Suprapubic skin (tissue), 4 donors: Measurements from ENCODE around the gene CBLB.

Experiments
- CTCF ChIP-seq, 2 donors: fragments of 200-600 bp in 1 of 2; fragments of 450-650 bp in 1 of 2; sonication (generic) in 1 of 2; IDR thresholded peaks; one replicate each; pipeline ENCODE4 v1.5.1; 2016 to 2019; ENCODE audit warnings: antibody characterized with exemption in 2 of 2, mild to moderate bottlenecking in 1 of 2, moderate library complexity in 1 of 2
- EP300 ChIP-seq: sonication (generic); formaldehyde crosslinking; IDR thresholded peaks from one replicate; pipeline ENCODE4 v1.6.1; 2017; ENCODE audit warnings: antibody characterized with exemption
- POLR2A ChIP-seq, 2 donors: fragments of 450-650 bp; IDR thresholded peaks; one replicate each; pipeline ENCODE4 v1.6.1; 2017; ENCODE audit warnings: antibody characterized with exemption in 2 of 2, mild to moderate bottlenecking in 2 of 2, moderate library complexity in 2 of 2
- POLR2AphosphoS5 ChIP-seq, 3 donors: sonication (generic); formaldehyde crosslinking; IDR thresholded peaks; one replicate each; pipeline ENCODE4 v1.6.1; 2017; ENCODE audit warnings: antibody characterized with exemption in 3 of 3

GRCh38 chr3:105800320-105800719 is 68.5 kb downstream of the CBLB start:
- TF ChIP-seq CTCF (IDR thresholded peaks at IDR 0.05): no peak
- TF ChIP-seq POLR2A (IDR thresholded peaks at IDR 0.05): no peak
- TF ChIP-seq EP300: no peak
- no peak for TF ChIP-seq POLR2AphosphoS5 (IDR thresholded peaks at IDR 0.05)
